Neuronal stem cell (in vitro differentiated cells): ENCODE results near the gene P3H2.

ENCODE experiments used
- DNase-seq: peaks from one replicate; pipeline ENCODE4 v3.0.0-alpha.2; 2013; ENCODE audit warnings: low spot score
- H2AFZ ChIP-seq: one replicate; pipeline ENCODE4 v1.6.1; 2013; ENCODE audit warnings: mild to moderate bottlenecking, low read length, inconsistent platforms
- H2AK5ac ChIP-seq: 2 replicates; pipeline ENCODE4 v1.6.1; 2013; ENCODE audit warnings: low read depth, mild to moderate bottlenecking, inconsistent platforms, low read length, moderate library complexity, mixed read lengths
- H2BK120ac ChIP-seq: 2 replicates; pipeline ENCODE4 v1.6.1; 2013; ENCODE audit warnings: low read depth, mild to moderate bottlenecking, inconsistent platforms, low read length, moderate library complexity, mixed read lengths
- H2BK12ac ChIP-seq: one replicate; pipeline ENCODE4 v1.6.1; 2013; ENCODE audit warnings: low read length, inconsistent platforms
- H2BK15ac ChIP-seq: 2 replicates; pipeline ENCODE4 v1.6.1; 2013; ENCODE audit warnings: mild to moderate bottlenecking, low read length, inconsistent platforms, mixed read lengths
- H2BK5ac ChIP-seq: one replicate; pipeline ENCODE4 v1.6.1; 2013; ENCODE audit warnings: inconsistent platforms, mild to moderate bottlenecking, low read length, moderate library complexity
- H3K14ac ChIP-seq: one replicate; pipeline ENCODE4 v1.6.1; 2013; ENCODE audit warnings: low read length, inconsistent platforms
- H3K18ac ChIP-seq: 2 replicates; pipeline ENCODE4 v1.6.1; 2013; ENCODE audit warnings: low read length, inconsistent platforms
- H3K23ac ChIP-seq: 2 replicates; pipeline ENCODE4 v1.6.1; 2013; ENCODE audit warnings: low read depth, mild to moderate bottlenecking, mixed read lengths, low read length, inconsistent platforms; ENCODE audit not compliant: poor library complexity
- H3K27ac ChIP-seq: replicated peaks from 3 replicates; pipeline ENCODE4 v1.5.1; 2013; ENCODE audit warnings: low read length, inconsistent platforms
- H3K27me3 ChIP-seq, 3 experiments: 2 replicates each; pipeline ENCODE4 v1.6.1; 2013; ENCODE audit warnings: low read length in 3 of 3, mild to moderate bottlenecking in 2 of 3, inconsistent platforms in 1 of 3, low read depth in 1 of 3, mixed read lengths in 1 of 3, moderate library complexity in 1 of 3; ENCODE audit not compliant: control insufficient read depth in 3 of 3, insufficient read depth in 3 of 3
- H3K36me3 ChIP-seq, 2 donors: replicated peaks in 1 of 2; 2 replicates each; pipeline ENCODE4 v1.6.1; 2013; ENCODE audit warnings: low read length in 2 of 2; ENCODE audit not compliant: control insufficient read depth in 2 of 2, insufficient read depth in 2 of 2
- H3K4ac ChIP-seq: 2 replicates; pipeline ENCODE4 v1.6.1; 2013; ENCODE audit warnings: inconsistent platforms, mild to moderate bottlenecking, low read length, moderate library complexity
- H3K4me1 ChIP-seq, 2 donors: 1 replicate in 1 of 2; 2 replicates in 1 of 2; pipeline ENCODE4 v1.6.1; 2013; ENCODE audit warnings: low read length in 2 of 2, low read depth in 1 of 2; ENCODE audit not compliant: control insufficient read depth in 2 of 2, insufficient read depth in 1 of 2
- H3K4me2 ChIP-seq: one replicate; pipeline ENCODE4 v1.6.1; 2013; ENCODE audit warnings: mild to moderate bottlenecking, low read length, inconsistent platforms; ENCODE audit not compliant: insufficient read depth, poor library complexity, severe bottlenecking
- H3K4me3 ChIP-seq, 2 donors: 2 replicates each; pipeline ENCODE4 v1.5.1; 2013; ENCODE audit warnings: low read length in 2 of 2, mild to moderate bottlenecking in 2 of 2, inconsistent platforms in 1 of 2, moderate library complexity in 1 of 2
- H3K79me1 ChIP-seq: one replicate; pipeline ENCODE4 v1.6.1; 2013; ENCODE audit warnings: low read depth, mild to moderate bottlenecking, inconsistent platforms, low read length, moderate library complexity
- H3K9ac ChIP-seq: one replicate; pipeline ENCODE4 v1.6.1; 2013; ENCODE audit warnings: mild to moderate bottlenecking, low read depth, low read length, inconsistent platforms; ENCODE audit not compliant: poor library complexity
- H3K9me3 ChIP-seq, 2 donors: replicated peaks in 1 of 2; 2 replicates each; pipeline versions ENCODE3 to v1.6.1; 2013; ENCODE audit warnings: low read length in 2 of 2, mild to moderate bottlenecking in 2 of 2, inconsistent platforms in 1 of 2, low read depth in 1 of 2, mixed read lengths in 1 of 2, moderate library complexity in 1 of 2; ENCODE audit not compliant: control insufficient read depth in 2 of 2, insufficient read depth in 1 of 2
- H4K8ac ChIP-seq: one replicate; pipeline ENCODE4 v1.6.1; 2013; ENCODE audit warnings: low read depth, mild to moderate bottlenecking, inconsistent platforms, low read length, moderate library complexity
- H4K91ac ChIP-seq: one replicate; pipeline ENCODE4 v1.6.1; 2013; ENCODE audit warnings: low read length, low read depth, mild to moderate bottlenecking, inconsistent platforms; ENCODE audit not compliant: poor library complexity
- WGBS, 2 donors: extraction: QIAGEN DNeasy Blood & Tissue Kit; methylation state at CpG; one replicate each; pipeline ENCODE4 v1.1.7; 2013; ENCODE audit warnings: missing lambda C conversion rate in 2 of 2, mixed read lengths in 1 of 2; ENCODE audit not compliant: insufficient read length in 2 of 2, insufficient replicate concordance in 1 of 2; ENCODE audit errors: extremely low coverage in 2 of 2; 5-methylcytosine and 5-hydroxymethylcytosine counted together

The P3H2 gene

DNA sequence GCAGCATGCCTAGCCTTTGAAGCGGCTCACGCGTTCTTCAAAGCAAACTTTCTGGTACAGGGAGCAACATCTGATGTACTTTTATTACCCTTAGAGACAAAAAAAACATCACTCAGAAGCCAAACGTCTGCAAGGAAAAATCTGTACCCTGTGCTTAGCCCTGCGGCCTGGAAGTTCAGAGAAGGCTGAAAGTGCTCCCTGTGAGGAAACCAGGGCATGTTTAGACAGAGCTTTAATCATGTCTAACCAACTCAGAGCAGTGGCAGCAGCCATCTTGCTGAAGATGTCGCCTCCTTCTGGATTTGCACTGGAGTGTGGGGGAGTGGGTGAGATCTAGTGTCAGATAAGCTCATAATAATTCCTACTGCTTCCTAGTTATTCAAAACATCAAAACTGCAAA, 170.4 kb downstream of the P3H2 start:
- H3K27ac ChIP-seq: no peak overlapping the region
- H4K8ac ChIP-seq: no peak overlapping the region
- H3K27me3 ChIP-seq: peaks cover 0 to 2% (median 0%) of the 10 kb centered on the region in 3 experiments
- H2BK5ac ChIP-seq: no peak overlapping the region
- no peak overlapping the region for H3K4ac ChIP-seq
- no CpG with 5 or more reads among the region's 6 CpGs for WGBS, 2 donors
- H3K18ac ChIP-seq: no peak overlapping the region
- no peaks in the 10 kb centered on the region for H3K4me1 ChIP-seq
- no peak overlapping the region for H2BK120ac ChIP-seq
- H3K14ac ChIP-seq: no peak overlapping the region
- DNase-seq: no peak
- no peak overlapping the region for H2BK15ac ChIP-seq
- no peaks in the 10 kb centered on the region for H3K36me3 ChIP-seq
- no peak overlapping the region for H3K23ac ChIP-seq
- H3K9me3 ChIP-seq: no peaks in the 10 kb centered on the region
- no peak overlapping the region for H2AK5ac ChIP-seq
- H3K4me2 ChIP-seq: no peak overlapping the region
- H2AFZ ChIP-seq: peak overlapping the region; percentile 57
- no peak overlapping the region for H3K4me3 ChIP-seq
- no peak overlapping the region for H2BK12ac ChIP-seq
- no peak overlapping the region for H3K9ac ChIP-seq
- H4K91ac ChIP-seq: no peak overlapping the region
- no peaks in the 10 kb centered on the region for H3K79me1 ChIP-seq

DNA sequence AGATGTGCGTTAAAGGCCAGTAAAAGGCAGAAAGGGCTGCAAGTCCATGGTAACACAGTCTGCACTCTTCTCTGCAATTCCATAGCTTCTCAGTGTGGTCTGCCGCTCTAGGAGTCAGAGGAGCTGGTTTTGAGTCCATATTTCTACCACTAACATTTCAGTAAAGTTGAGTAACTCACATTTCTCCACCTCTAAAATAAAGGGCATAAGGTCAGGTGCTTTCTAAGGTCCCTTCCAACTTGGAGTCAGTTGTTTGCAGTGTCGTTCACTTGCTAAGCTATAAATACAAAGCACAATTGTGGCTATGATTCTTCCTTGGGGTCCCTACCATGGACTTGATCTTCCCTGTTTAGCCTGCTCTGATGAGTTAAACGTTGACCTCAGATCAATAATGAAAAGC, 171.1 kb downstream of the P3H2 start:
- no peak overlapping the region for H3K4me2 ChIP-seq
- no peak overlapping the region for H3K4ac ChIP-seq
- no peak overlapping the region for H2BK120ac ChIP-seq
- WGBS, 2 donors: no CpG with 5 or more reads among the region's 4 CpGs
- no peak overlapping the region for H2AFZ ChIP-seq
- no peak overlapping the region for H2BK12ac ChIP-seq
- H3K27me3 ChIP-seq: peaks cover 0 to 2% (median 0%) of the 10 kb centered on the region in 3 experiments
- H3K9me3 ChIP-seq: no peaks in the 10 kb centered on the region
- H3K4me1 ChIP-seq: no peaks in the 10 kb centered on the region
- no peak overlapping the region for H3K4me3 ChIP-seq
- H4K8ac ChIP-seq: no peak overlapping the region
- H2BK15ac ChIP-seq: no peak overlapping the region
- no peak overlapping the region for H2BK5ac ChIP-seq
- DNase-seq: no peak
- H3K79me1 ChIP-seq: no peaks in the 10 kb centered on the region
- no peak overlapping the region for H4K91ac ChIP-seq
- H2AK5ac ChIP-seq: no peak overlapping the region
- no peaks in the 10 kb centered on the region for H3K36me3 ChIP-seq
- no peak overlapping the region for H3K23ac ChIP-seq
- no peak overlapping the region for H3K18ac ChIP-seq
- H3K9ac ChIP-seq: no peak overlapping the region
- H3K27ac ChIP-seq: no peak overlapping the region
- no peak overlapping the region for H3K14ac ChIP-seq

DNA sequence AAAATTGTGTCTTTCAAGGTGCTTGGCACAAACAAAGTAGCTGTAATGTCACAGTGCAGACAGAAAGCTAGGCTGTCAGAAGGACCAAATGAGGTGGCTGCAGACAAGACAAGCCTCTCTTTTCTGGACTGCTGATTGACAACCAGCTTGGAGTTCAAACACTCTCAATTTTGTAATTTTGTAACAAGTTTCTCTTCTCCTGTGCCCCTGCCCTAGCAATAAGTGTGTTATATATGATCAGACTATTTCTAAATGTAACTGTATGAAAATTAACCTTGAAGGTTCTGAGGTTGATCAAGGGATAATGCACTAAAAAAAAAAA, 172.0 kb downstream of the P3H2 start:
- no peak overlapping the region for H3K4ac ChIP-seq
- H3K27ac ChIP-seq: no peak overlapping the region
- H3K4me2 ChIP-seq: no peak overlapping the region
- no peak overlapping the region for H4K91ac ChIP-seq
- no peak overlapping the region for H2BK15ac ChIP-seq
- H3K27me3 ChIP-seq: peaks cover 0 to 4% (median 0%) of the 10 kb centered on the region in 3 experiments
- H3K79me1 ChIP-seq: no peaks in the 10 kb centered on the region
- no peak overlapping the region for H3K9ac ChIP-seq
- H3K18ac ChIP-seq: no peak overlapping the region
- H3K4me1 ChIP-seq: no peaks in the 10 kb centered on the region
- no peak overlapping the region for H2BK12ac ChIP-seq
- H3K9me3 ChIP-seq: no peaks in the 10 kb centered on the region
- no peak overlapping the region for H3K4me3 ChIP-seq
- no peak overlapping the region for H3K14ac ChIP-seq
- DNase-seq: no peak
- no peak overlapping the region for H4K8ac ChIP-seq
- H3K23ac ChIP-seq: no peak overlapping the region
- no peak overlapping the region for H2AFZ ChIP-seq
- H2BK120ac ChIP-seq: no peak overlapping the region
- H2AK5ac ChIP-seq: no peak overlapping the region
- no peaks in the 10 kb centered on the region for H3K36me3 ChIP-seq
- no peak overlapping the region for H2BK5ac ChIP-seq

- H3K4me1 ChIP-seq: no peaks in the 10 kb centered on the region
- no peak overlapping the region for H3K4me3 ChIP-seq
- no peak overlapping the region for H3K27ac ChIP-seq
- no peak overlapping the region for H2BK5ac ChIP-seq
- H3K9me3 ChIP-seq: no peaks in the 10 kb centered on the region
- H3K9ac ChIP-seq: no peak overlapping the region
- no peak overlapping the region for H3K4ac ChIP-seq
- no CpG with 5 or more reads among the region's 6 CpGs for WGBS, 2 donors
- H2AFZ ChIP-seq: no peak overlapping the region
- no peak overlapping the region for H2BK120ac ChIP-seq
- H3K14ac ChIP-seq: no peak overlapping the region
- H2AK5ac ChIP-seq: no peak overlapping the region
- H2BK15ac ChIP-seq: no peak overlapping the region
- H3K79me1 ChIP-seq: no peaks in the 10 kb centered on the region
- no peak for DNase-seq
- peaks cover 0 to 4% (median 0%) of the 10 kb centered on the region in 3 experiments for H3K27me3 ChIP-seq
- no peak overlapping the region for H4K8ac ChIP-seq
- H3K4me2 ChIP-seq: no peak overlapping the region
- no peak overlapping the region for H3K23ac ChIP-seq
- no peak overlapping the region for H4K91ac ChIP-seq
- H3K36me3 ChIP-seq: no peaks in the 10 kb centered on the region
- H2BK12ac ChIP-seq: no peak overlapping the region
- no peak overlapping the region for H3K18ac ChIP-seq
Measured at GRCh38 chr3:189947948-189948723, 172.6 kb downstream of the P3H2 start.
